Dermis blood vessel endothelial cell (primary cell): ENCODE data around the gene ERBB2. TPM values are rescaled to one million over a fixed set of nuclear protein-coding genes. Genes with fewer than 3 reads are reported as not detected.

Source experiments
- DNase-seq: peaks from one replicate; pipeline ENCODE4 v3.0.0; 2010
- total RNA-seq: library from RNA; depleted of rRNA; stranded (reverse); fragments of >200 nt; gene quantifications from 2 replicates; pipeline ENCODE4 v1.2.3, GENCODE V29; 2014

ERBB2 gene
- total RNA-seq, 1 donor from 2014 or later, result 3.4 TPM

DNA sequence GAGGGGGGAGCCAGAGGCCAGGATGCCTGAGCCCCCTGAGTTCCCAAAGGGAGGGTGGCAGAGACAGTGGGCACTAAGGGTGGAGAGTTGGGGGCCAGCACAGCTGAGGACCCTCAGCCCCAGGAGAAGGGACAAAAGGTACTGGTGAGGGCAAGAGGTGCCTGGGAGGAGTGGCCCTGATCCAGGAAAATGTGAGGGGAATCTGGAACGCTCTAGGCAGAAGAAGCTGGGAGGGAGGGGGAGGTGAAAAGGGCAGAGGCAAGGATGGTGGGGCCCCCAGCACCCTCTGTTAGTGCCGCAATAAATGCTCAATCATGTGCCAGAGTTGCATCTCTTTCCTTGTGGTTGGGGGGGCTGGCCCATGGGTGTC is 33.6 kb upstream of the ERBB2 start:
- DNase-seq, result no peak

DNA sequence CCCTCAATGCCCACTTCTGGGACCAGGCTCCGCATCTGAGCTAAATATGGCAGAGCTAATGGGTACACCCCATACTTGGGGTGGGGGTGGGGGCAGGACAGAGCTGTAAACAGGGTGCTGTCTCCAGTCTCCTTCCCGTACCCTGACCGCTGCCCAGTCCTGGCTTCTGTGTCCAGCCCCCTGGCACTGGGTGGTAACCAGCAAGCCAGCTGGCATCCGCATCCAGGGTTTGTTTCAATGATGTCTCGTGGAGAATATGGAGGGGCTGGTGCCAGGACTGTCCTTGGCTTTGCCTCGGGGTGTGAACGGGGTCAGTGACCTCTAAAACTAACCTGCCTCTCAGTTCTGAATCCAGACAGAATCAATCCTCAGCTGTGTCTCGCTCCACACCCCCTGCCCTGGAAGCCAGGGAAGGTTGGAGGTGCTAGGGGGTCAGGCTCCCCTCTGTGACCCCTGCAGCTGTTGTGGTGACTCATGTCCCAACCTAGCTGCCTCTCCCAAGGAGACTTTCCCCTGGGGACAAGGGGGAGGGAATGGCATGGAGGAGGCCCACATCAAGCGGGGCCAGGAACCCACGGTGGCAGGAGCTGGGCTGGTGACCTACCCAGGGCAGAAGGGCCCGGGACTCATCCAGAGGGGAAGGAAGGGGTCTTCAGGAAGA is 33.1 kb upstream of the ERBB2 start:
- no peak for DNase-seq

DNA sequence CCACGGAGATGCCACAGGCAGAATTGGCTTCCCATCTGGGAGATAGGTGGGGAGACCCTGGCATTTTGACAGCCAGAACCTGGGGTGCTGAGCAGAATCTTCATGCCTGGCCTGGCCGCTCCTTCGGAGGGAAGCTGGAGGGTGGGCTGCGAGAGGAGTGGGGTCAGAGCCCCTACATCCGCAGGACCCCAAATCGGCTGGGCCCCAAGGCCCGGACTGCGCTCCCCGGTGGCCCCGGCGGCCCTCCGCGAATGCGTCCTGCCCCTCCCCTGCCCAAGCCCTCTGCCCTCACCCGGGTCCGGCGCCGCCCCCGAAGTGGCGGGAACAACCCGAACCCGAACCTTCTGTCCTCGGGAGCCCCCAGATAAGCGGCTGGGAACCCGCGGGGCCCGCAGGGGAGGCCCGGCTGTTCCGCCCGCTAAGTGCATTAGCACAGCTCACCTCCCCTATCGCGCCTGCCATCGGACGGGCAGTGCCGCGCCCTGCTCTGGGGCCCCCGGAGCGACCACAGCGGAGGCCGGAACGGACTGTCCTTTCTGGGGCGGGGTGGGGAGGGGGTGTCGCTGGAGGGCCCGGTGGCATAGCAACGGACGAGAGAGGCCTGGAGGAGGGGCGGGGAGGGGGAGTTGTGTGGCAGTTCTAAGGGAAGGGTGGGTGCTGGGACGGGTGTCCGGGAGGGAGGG is 32.5 kb upstream of the ERBB2 start:
- no peak for DNase-seq

GRCh38 chr17:39667945-39668924 is 31.6 kb upstream of the ERBB2 start, which contains the start of gene PNMT:
TSS of gene PNMT (plus strand) at chr17:39668453. CDS start at chr17:39668476, 23 bp downstream.
- peak; percentile 79 for DNase-seq

- no peak for DNase-seq
These were observed 29.7 kb upstream of the ERBB2 start for GRCh38 chr17:39669897-39670735.

DNA sequence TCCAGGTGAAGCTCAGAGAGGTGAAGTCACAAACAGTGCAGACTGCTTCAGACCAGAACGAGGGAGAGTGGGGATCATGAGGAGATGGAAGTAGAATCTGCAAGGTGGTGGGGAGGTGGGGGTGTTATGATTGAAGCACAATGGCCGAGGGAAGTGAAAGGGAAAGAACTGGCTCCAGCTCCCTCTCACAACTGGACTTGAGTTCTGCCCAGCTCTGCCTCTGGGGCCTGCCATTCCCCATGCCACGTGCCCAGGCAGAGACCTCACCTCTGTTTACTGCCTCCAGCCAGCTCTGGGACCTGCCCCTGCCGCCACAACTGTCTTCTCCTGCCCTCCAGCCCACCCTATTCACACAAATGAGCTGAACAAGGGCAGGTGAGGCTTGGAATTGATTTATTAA is 29.1 kb upstream of the ERBB2 start:
- DNase-seq, result no peak

- DNase-seq, result peak; percentile 71
These were observed 28.0 kb upstream of the ERBB2 start for GRCh38 chr17:39671651-39672521.

- DNase-seq, result no peak
These were observed 27.1 kb upstream of the ERBB2 start for GRCh38 chr17:39672522-39673334.

DNA sequence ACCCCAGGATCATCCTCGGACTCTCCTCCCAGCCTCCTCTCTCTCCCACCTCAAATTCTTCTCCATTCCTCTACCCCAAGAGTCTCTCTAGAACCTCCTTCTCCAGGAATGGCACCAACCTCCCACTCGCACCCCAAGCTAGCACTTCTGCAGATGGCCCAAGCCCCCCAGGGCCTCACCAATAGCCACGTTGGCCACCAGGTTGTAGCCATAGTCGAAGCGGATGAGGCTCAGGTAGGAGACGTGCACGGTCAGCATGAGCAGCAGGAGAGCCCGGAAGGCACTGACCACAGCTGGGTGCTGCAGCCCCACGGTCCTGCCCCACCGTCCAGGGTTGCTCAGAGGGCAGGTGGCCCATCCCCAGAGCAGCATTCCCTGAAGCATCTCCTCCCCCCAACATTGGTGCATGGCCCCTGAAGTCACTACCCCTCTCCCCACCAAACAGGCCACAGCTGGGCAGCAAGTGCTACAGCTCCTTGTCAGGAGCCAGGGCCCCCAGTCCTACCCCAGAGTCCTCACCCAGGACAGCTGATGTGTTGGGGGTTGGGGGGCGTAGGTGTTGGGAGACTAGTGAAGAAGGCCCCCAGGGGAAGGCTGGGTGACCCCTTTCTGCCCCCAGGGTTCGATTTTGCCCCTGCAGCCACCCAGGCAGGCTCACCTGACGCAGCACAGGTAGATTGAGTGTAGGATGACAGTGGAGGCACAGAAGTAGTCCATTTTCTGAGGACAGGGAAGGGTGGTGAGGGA is 26.4 kb upstream of the ERBB2 start:
- no peak for DNase-seq

GRCh38 chr17:39674179-39674578 is 25.7 kb upstream of the ERBB2 start:
- no peak for DNase-seq

DNA sequence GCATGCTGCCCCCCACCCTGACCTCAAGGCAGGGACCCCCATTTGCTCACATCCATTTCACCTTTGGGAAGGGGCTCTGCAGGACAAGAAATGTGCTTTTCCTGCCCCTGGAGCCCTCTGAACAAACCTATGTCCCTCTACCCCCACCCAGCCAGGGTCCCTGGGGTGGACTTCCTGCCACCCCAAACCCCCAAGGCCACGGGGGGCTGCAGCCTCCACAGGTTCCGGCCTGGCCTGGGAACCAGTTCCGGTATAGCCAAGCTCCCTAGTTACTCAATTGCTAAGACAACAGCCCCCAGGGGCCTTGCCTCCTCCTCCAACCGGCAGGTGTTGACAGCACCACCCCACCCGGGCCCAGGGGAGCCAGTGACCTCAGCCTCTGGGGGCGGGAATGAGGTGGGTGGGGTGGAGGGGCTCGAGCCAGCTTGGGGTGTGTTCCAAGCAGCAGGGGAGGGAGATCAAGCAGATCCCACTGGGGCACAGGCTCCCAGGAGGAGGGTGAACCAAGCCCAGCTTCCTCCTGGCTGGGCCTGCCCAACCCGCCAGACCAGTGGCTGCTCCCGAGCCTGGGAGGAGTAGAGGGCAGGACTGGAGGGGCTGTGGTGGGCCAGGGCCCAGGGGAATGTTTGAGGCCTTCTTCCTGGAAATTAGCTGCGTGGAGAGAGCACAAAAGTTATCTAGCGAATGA is 25.0 kb upstream of the ERBB2 start:
- no peak for DNase-seq

- DNase-seq, result no peak
These were observed 24.3 kb upstream of the ERBB2 start for GRCh38 chr17:39675390-39676082.

GRCh38 chr17:39676198-39676819 is 23.6 kb upstream of the ERBB2 start:
- no peak for DNase-seq

DNA sequence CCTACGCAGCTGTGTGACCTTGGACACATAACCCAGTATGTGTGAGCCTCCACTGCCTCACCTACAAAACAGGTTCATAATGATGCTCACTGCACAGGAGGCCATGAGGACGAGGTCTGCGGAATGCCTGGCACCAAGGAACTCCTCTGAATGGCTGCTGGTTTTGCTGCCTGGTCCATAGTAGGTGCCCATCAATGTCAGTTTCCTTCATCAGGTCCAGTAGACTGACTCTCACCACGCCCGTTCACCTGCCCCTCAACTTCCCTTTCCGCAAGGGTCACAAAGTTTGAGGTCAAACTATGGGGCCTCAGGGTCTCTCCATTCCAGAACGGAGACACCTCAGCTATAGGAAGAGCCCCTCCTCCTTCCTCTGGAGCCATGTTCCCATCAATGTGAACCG is 22.8 kb upstream of the ERBB2 start:
- DNase-seq, result no peak

- DNase-seq, result no peak
These were observed 22.1 kb upstream of the ERBB2 start for GRCh38 chr17:39677542-39678339.

GRCh38 chr17:39678340-39679116 is 21.3 kb upstream of the ERBB2 start:
- no peak for DNase-seq
